GM19372 (cell line): ENCODE results near the gene WNT7A.
"Not testable (repeated sequence)": the region's sequence is repeated elsewhere in the genome, so short reads cannot be mapped to it uniquely, and the experiment has no call there.

Experiments used
- ATAC-seq: cut with Tn5 transposase; IDR thresholded peaks from one replicate; pipeline ENCODE4 v1.9.1; 2021; ENCODE audit warnings: mild to moderate bottlenecking, low read depth, moderate library complexity; ENCODE audit not compliant: unreplicated experiment

The WNT7A gene

GRCh38 chr3:13867732-13868131, 12.1 kb downstream of the WNT7A start:
- ATAC-seq = no peak

- no peak for ATAC-seq
Measured at GRCh38 chr3:13866041-13866965, 13.6 kb downstream of the WNT7A start.

GRCh38 chr3:13865581-13865980, 14.3 kb downstream of the WNT7A start:
- ATAC-seq = no peak

DNA sequence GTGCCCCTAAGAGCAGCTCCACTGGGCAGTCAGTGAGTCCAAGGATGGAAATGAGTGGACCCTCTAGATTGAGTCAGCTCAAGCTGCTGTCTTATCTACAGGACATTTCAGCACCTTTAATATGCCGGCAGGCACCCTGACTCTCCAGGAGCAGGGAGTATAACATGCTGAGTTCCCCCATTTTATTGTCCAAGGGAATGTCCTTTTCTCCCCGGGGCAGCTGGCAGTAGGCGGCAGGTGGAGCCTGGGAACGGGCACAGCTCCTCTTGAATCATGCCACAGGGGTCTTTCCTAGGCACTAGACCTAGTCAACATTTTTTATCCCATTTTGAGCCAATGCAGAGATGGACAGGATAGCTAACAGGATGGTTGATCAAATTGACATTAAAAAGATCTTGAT, 14.8 kb downstream of the WNT7A start:
- ATAC-seq = no peak

DNA sequence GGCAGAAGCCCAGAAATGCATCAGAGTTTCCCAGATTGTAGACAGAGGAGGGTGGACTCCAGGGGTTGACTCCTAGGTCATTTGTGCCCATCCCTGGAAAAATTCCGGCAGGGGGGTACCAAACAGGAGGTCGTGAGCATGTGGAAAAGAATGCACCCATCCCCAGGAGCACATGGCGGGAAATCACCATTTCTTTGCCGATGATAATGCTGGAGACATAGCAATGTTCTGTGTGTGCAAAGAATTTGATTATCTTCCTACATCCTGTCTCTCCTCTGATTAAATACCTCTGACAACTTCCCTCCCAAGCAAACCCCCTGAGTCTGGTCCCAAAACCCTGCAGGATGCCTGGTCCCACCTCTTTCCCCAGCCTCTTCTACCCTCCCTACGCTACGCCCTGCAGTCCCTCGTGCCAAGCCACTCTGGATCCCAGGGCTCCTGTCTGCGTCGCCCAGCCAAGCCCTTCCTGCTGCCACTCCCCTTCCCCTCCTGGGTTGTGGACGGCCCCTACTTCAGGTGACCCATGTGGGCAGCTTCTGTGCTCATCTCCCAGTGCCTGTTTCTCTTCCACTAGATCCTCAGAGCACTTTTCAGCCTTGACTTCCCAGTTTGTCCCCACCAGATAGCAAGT, 15.8 kb downstream of the WNT7A start:
- no peak for ATAC-seq

DNA sequence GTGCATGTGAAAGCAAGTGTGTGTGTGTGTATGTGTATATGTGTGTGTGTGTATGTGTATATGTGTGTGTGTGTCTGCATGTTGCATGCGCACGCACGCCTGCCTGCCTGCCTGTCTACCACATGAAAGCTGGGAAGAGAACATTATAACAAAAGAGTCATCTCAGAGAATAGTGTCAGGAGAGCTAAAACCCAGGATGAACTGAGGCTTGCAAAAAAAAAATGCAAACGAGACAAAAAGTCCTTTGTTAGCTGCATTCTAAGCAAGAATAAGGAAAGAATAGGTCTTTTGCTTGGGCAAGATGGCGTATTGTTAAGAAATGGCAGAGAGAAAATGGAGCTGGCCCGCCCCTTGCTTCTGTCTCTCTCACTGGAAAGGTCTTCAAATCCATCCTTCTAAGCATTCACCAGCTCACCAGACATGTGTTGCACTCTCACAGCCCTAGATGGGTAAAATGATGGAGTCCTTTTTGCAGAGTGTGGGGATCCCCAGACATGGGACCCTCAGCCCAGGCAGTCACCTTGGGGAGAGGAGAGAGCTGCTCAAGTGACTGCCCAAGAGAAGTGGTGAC, 16.4 kb downstream of the WNT7A start:
- no peak for ATAC-seq

DNA sequence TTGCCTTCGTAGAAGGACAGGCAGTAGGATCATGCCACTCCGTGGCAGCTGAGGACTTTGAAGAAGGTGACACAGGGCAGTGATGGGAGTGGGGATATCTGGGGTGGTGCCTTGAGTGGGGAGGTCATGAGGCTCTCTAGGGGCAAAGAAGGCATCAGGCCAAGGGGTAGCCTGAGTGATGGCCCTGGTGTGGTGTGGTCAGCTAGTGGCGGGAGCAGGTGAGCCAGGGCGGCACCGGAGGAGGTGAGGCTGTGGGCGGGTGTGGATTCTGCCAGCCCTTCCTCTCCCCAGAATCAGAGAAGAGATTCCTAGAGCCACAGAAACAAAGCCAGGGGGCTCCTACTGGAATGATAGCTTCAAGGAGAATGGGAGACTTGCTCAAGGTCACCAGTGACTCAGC, 18.4 kb downstream of the WNT7A start:
- no peak for ATAC-seq

- no peak for ATAC-seq
Measured at GRCh38 chr3:13860001-13860400, 19.9 kb downstream of the WNT7A start.

- no peak for ATAC-seq
Measured at GRCh38 chr3:13858768-13859520, 20.9 kb downstream of the WNT7A start.

DNA sequence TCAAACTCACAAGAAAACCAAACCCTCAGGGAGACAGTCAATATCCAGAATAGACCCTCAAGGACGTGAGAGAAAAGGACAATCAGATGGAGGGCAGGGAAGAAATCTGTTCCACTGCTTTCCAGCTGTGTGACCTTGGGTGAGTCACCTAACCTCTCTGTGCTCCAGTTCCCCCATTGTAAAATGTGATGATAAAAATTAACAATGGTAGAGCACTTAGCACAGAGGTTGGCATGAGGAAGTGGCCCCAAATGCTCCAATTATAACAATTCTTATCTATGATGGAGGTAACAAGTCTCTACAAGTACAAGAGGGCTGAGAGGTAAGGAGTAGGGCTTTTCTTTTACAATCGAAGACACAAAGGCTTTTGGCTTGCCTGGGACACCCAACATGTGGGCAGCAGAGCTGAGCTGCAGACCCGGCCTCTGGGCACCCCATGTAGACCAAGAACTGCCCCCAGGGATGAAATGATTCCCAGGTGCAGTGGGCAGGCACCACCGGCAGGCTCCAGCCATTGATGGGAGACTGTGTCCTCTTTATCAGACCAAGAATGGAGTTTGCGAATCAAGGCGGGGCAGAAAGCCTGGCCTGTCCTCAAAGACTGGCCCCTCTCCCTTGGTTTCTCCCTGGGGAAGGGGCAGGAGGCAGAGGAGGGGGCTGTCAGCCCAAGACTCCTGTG, 22.0 kb downstream of the WNT7A start:
- no peak for ATAC-seq

GRCh38 chr3:13856628-13857027, 23.2 kb downstream of the WNT7A start:
- not testable (repeated sequence) for ATAC-seq

- no peak for ATAC-seq
Measured at GRCh38 chr3:13856006-13856405, 23.9 kb downstream of the WNT7A start.

- ATAC-seq = no peak
Measured at GRCh38 chr3:13854492-13854891, 25.4 kb downstream of the WNT7A start.

DNA sequence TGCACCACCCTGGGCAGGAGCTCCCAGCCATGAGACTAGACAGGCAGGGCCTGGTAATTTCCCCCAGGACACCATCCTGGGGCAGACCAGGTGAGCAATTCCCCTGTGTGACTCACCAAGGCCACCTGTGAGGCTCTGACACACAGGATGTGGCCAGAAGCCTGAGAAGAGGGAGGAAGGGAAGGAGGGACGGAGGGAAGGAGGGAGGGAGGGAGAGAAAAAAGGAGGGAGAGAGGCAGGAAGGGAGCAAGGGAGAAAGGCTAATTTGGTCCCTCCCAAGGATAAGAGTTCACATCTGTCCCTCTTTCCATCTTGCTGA, 25.9 kb downstream of the WNT7A start:
- ATAC-seq = no peak

DNA sequence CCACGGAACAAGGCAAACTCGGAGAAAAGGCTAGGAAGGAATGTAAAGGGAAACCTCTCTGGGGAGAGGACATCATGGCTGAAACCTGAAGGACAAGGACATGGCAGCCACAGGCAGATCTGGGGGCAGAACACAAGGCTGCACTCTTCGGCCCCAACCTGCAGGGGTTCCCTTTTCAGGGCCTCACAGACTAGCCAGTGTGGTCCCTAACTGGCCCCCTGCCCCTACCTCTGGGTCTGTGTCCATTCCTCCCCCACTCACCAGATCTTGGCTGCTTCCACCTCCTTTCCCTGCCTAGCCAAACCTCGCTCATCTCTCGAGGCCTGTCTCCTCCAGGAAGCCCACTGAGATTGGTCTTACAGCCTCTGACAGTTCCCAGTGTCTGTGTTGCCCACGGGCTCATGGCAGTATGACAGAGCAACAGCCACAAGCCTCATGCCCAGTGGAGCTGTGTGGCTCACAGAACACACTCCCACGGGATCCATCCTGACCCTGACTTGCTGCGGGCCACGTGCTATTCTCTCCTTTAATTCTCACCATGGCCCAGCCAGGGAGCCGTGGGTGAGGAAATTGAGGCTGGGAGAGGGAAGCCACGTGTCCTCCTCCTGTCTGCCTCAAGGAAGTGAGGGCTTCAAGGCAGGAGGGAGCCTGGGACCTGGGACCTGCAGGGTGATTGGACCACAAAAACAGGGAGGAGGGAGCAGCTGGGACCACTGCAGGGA, 26.5 kb downstream of the WNT7A start:
- ATAC-seq = no peak

DNA sequence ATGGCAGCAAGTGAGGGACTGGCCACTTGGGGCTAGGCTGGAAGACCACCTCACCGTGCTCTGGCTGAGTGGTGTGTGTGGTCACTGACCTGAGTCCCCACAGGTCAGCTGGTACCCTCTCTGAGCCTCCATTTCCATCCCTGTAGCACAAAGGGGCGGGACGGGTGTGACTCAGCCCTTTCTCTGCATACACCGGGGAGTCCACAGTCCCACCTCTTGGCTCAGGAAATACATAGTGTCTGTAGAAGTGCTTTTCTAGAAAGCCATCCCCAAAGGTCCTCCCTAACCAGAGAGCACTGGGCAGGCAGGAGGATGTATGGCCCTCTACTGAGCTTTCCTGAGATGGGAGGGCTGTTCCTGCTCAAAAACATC, 27.2 kb downstream of the WNT7A start:
- no peak for ATAC-seq

DNA sequence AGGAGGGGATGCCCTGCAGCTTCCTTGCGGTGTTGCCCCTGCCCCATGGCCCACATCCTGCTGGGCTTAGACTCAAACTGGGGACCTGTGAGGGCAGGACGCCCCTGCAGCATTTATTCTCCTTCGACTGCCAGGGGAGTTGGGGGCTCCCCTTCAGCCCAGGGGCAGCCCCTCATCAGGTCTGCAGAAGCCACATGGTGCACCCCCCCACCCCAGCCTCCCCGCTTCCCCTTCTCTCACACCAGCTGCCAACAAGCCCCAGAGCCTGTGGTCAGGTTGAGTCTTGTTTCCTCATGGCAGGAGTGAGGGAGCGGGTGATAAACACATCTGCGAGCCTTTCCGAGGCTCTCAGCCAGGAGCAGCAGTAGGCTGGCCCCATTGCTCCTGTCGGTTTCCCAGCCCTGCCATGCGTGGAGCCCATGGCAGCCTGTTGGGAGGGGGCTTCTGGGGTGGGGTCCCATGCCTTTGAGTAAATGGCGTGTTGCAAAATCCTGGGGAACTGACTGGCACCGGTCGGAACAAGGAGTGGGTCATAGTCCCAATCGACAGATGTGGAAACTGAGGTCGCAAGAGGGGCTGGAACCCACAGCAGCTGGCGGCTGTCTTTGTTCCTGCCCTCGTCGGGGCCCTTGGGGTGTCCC, 27.8 kb downstream of the WNT7A start:
- ATAC-seq = no peak

GRCh38 chr3:13851091-13851849, 28.6 kb downstream of the WNT7A start:
- ATAC-seq = no peak
